T-helper 22 cell (primary cell): ENCODE measurements around the gene SUMO4.

ENCODE experiments used
- DNase-seq: peaks from one replicate; pipeline ENCODE4 v3.0.0-alpha.2; 2020; ENCODE audit warnings: low read depth

SUMO4 gene

DNA sequence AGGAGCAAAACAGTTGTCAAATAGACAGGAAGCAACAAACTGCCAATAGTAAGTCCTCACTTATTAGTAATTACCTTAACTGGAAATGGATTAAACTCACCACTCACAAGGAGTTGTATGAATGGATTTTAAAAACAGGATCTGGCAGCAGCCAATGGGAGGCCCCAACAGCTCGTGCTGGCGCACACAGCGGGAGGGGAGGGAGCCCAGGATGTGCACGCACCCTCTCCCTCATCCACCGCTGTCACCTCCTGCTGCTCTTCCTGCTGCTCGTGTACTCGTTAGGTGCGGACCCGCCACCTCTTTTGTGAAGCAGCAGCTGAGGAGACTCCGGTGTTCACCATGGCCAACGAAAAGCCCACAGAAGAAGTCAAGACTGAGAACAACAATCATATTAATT lies at the start of gene SUMO4:
TSS of gene SUMO4 (plus strand) at position 213 of the 400 bp plus-strand sequence. CDS start at position 343, 130 bp downstream.
- no peak for DNase-seq

DNA sequence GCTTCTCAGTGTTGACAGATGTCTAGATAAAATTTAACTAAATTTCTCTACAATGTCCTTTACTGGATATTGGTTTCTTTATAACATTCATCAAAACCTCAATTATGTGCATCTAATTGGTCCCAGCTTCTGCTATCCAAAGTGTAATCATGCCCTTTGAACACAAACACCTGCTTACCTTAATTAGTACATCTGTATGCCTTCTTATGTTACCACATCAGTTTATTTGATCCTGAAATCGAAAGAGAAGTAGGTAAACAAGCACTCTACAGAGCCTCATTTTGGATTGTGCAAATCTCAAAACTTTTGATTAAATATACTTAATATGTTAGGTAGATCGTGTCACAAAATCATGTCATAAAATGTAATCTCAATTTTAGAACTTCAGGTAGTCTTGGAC lies 46.1 kb upstream of the SUMO4 start:
- no peak for DNase-seq

GRCh38 chr6:149356081-149356750 lies 43.8 kb upstream of the SUMO4 start:
- no peak for DNase-seq

DNA sequence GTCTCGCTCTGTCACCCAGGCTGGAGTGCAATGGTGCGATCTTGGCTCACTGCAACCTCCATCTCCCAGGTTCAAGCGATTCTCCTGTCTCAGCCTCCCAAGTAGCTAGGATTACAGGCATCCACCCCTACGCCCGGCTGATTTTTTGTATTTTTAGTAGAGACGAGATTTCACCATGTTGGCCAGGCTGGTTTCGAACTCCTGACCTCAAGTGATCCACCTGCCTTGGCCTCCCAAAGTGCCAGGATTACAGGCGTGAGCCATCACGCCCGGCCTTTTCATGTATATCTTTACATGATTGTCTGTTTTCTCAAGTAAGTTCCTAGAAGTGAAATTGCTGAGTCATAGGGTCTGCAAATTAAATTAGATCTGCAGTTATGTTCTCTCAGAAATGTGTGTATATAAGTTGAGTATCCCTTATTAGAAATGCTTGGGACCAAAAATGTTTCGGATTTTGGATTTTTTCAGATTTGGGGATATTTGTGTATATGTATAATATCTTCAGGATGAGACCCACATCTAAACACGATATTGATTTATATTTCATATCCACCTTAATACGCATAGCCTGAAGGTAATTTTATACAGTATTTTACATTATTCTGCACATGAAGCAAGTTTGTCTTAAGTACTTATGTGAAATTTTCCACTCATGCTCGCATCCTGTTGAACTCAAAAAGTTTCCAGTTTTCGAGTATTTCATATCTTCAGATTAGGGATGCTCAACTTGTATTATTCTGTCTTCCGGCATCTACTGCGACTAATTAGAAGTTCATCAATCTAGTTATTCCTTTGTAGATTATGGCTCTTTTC lies 42.1 kb upstream of the SUMO4 start:
- DNase-seq: no peak

GRCh38 chr6:149359440-149359839 lies 40.6 kb upstream of the SUMO4 start:
- no peak for DNase-seq

DNA sequence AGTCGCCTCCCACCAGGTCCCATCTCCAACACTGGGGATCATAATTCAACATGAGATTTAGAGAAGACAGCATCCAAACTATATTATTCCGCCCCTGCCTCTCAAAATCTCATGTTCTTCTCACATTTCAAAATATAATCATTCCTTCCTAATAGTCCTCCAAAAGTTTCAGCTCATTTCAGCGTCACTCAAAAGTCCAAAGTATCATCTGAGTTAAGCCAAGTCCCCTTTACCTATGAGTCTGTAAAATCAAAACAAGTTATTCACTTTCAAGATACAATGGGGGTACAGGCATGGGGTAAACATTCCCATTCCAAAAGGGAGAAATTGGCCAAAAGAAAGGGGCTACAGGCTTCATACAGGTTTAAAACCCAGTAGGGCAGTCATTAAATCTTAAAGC lies 39.5 kb upstream of the SUMO4 start:
- DNase-seq: no peak

- no peak for DNase-seq
Measured at GRCh38 chr6:149362289-149362688, 37.8 kb upstream of the SUMO4 start.

DNA sequence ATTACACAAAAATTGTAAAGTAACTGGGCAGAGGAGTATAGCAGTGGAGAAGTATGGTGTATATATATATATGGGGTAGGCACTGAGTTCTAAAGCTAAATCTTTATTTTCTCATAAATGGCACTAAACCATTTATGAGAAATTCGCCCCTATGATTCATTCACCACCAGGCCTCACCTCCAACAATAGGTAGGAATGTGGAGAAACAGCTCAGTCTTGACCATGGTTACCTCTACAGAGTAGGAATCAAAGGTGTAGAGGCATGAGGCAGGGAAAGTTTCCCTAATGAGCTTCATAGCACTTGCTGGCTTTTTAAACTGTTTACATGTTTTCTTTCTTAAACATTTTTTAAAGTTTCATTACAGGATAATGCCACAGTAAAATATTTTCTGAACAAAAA lies 36.9 kb upstream of the SUMO4 start:
- DNase-seq: no peak

- DNase-seq: no peak
Measured at GRCh38 chr6:149364557-149364956, 35.5 kb upstream of the SUMO4 start.

DNA sequence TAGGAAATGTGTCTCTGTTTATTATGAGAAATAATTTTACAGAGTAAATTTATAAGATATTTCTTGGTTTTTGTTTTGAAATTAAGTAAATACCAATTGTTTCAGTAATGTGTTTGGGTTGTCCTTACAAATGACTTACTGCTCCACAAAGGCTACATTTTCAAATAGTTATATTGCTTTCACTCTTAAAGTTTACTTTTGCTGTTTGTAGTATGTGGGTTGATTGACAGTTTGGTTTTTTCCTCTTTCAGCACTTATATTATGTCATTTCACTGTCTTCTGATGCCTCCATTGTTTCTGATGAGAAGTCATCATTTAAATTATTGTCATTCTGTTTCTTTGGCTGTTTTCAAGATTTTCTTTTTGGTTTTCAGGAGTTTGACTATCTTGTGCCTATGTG lies 34.9 kb upstream of the SUMO4 start:
- DNase-seq: no peak

GRCh38 chr6:149366267-149366921 lies 33.7 kb upstream of the SUMO4 start:
- no peak for DNase-seq

DNA sequence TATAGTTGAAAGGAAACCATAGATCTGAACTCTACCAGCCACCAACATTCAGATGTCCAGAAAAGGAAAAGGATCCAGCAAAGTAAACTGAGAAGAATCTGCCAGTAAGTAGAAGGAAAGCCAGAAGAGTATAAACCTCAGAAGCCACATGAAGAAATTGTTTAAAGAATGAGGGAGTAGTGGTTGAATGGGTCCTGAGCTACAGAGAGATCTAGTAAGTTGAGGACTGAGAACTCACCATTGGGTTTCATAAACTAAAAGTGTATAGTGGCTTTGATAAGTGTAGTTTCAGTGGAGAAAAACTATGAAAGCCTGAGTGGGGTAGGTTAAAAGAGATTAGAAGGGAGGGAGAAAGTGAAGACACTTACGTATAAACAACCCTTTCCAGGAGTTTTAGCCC lies 32.0 kb upstream of the SUMO4 start:
- no peak for DNase-seq

- DNase-seq: no peak
Measured at GRCh38 chr6:149371154-149371553, 28.9 kb upstream of the SUMO4 start.

DNA sequence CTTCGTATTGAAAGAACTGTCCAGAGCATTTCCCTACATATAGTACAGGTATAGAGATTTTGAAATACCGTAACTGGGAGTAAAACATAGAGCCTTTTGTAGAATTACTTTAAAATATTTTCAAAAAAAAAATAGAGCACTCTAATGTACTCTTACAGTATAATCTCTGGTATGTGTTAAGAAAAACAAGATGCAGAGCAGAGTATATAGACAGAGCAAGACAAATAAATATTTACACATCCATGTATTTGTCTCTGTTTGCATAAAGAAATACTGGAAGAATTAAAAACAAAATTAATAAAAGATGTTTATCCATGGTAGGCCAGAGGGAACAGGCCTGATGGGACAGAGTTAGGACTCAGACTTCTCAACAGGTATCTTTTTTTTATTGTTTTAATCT lies 28.0 kb upstream of the SUMO4 start:
- no peak for DNase-seq

- DNase-seq: no peak
Measured at GRCh38 chr6:149373511-149373910, 26.6 kb upstream of the SUMO4 start.

GRCh38 chr6:149379977-149380376 lies 20.1 kb upstream of the SUMO4 start:
- DNase-seq: no peak

DNA sequence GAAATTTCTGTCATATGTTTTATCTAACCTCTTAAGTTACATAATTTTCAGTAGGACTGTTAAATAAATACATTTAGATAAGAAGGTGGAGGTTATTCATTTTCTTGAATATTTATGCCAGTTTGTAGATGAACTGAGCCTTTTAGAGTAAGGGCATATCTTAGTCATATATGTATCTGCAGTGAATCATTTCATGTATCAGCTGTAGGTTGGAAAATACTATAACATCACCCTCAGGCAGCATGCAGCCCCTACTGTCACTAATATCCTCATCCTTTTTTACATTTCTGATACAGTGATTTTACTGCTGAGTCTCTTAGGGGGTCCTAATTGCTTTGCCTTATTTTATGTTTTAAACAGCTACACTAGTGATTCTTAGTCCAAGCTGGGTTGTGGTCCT lies 19.5 kb upstream of the SUMO4 start:
- DNase-seq: no peak

DNA sequence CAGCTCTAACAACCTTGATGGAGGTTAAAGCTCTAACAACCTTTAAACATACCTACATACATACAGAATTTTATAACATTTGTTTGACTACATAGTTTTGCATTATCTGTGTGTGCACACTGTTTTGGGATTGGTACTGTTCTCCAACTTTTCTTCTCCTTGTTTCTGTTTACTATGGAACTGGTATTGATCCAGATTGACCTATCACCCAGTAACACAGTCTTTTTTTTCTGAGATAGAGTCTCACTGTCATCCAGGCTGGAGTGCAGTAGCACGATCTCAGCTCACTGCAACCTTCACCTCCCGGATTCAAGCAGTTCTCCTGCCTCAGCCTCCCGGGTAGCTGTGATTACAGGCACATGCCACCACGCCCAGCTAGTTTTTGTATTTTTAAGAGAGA lies 16.7 kb upstream of the SUMO4 start:
- no peak for DNase-seq

- no peak for DNase-seq
Measured at GRCh38 chr6:149384464-149384863, 15.6 kb upstream of the SUMO4 start.

- DNase-seq: no peak
Measured at GRCh38 chr6:149385998-149386646, 13.9 kb upstream of the SUMO4 start.

GRCh38 chr6:149387779-149388512 lies 12.1 kb upstream of the SUMO4 start:
- DNase-seq: no peak
